Stimulated activated CD8-positive, alpha-beta memory T cell treated with anti-CD3 and anti-CD28 coated beads, Interleukin-12 subunit alpha, Interleukin-12 subunit beta, amount 100 ng/mL, for 24 hours (primary cell): ENCODE data around the gene HNRNPL.
"Not testable (repeated sequence)": the region's sequence is repeated elsewhere in the genome, so short reads cannot be mapped to it uniquely, and the experiment has no call there.

Source experiments
- DNase-seq: peaks from one replicate; pipeline ENCODE4 v3.0.0-alpha.2; 2020; ENCODE audit errors: extremely low read depth

HNRNPL gene

GRCh38 chr19:38869836-38870607 lies 20.2 kb upstream of the HNRNPL start:
- DNase-seq: peak; percentile 74

- DNase-seq: no peak
Measured at GRCh38 chr19:38869160-38869835, 19.5 kb upstream of the HNRNPL start.

GRCh38 chr19:38868551-38868950 lies 18.8 kb upstream of the HNRNPL start:
- DNase-seq: no peak

DNA sequence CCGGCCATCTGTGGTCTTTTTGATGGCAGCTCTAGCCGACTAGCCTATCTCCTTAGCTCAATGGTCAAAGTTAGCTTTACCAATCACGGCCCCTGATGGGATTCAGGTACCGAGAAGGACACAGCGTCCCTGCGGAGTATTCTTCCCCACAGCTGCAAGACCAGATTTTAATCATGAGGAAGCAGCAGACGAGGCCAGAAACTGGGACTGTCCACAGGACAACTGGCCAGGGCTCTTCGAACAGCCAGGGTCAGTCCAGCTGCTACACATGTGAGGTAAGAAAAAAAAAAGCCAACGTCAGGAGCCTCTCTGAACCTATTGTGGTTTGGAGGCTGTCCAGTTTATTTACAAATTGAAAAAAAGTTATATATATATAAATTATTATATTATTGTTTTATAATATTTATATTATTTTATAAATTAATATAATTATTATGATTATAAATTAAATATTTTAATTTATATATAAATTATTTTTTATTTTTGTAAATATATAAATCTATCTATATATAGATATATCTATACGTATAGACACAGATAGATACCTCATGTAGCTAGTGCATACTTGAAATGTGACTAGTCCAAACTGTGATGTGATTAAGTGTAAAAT lies 17.5 kb upstream of the HNRNPL start:
- DNase-seq: no peak

DNA sequence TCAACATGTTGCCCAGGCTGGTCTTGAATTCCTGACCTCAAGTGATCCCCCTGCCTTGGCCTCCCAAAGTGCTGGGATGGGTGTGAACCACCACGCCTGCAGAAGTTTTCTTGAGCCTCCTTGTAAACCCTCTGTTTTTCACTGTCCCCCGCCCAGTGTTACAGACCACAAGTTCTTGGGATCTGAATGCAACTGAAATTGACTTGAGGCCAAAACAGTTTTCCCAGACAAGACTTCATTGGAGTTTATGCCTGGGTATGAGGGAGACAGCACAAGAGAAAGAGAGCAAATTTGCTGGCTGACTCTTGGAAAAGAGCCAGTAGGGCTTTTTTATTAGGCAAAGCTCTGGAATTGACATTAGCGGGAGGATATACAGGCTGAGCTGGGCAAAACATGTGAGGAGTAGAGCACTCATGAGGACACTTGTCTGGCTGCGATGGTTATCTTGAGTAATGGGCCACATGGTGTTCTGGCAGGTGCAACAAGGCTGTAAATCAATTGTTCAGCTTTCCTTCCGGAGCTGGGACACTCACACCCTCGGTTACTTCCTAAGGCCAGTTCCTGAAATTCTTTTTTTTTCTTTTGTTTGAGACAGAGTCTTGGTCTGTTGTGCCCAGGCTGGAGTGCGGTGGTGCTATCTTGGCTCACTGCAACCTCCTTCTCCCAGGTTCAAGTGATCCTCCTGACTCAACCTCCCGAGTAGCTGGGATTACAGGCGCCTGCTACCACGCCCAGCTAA lies 12.7 kb upstream of the HNRNPL start:
- no peak for DNase-seq

DNA sequence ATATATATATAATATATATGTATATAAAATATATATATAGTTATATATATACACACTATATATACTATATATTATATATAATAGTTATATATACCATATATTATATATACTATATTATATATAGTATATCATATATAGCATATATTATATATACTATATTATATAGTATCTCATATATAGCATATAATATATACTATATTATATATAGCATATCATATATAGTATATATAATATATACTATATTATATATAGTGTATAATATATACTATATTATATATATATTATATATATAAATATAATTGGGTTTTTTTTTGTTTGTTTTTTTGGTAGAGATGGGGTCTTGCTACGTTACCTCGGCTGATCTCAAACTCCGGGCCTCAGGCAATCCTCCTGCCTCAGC lies 11.6 kb upstream of the HNRNPL start:
- no peak for DNase-seq

- not testable (repeated sequence) for DNase-seq
Measured at GRCh38 chr19:38859631-38860204, 9.9 kb upstream of the HNRNPL start.

DNA sequence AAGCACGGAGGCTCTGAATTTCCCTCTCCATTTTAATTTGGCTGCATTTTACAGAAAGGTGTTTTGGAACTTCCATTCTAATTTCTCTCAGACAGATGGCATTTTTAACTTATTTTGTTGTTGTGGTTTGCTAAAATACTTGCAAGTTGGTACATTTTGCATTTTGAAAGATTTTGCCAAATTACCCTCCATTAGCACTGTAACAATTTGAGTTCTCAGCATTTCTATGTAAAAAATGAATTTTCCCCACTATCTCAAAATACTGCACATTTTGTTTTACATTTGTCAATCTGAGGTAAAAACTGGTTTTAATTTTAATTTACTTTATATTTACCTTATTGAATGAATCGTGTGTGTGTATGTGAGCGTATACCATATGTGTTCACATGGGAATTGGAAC lies 7.0 kb upstream of the HNRNPL start:
- DNase-seq: no peak

- not testable (repeated sequence) for DNase-seq
Measured at GRCh38 chr19:38855751-38856150, 6.0 kb upstream of the HNRNPL start.

GRCh38 chr19:38854961-38855360 lies 5.2 kb upstream of the HNRNPL start:
- DNase-seq: not testable (repeated sequence)

DNA sequence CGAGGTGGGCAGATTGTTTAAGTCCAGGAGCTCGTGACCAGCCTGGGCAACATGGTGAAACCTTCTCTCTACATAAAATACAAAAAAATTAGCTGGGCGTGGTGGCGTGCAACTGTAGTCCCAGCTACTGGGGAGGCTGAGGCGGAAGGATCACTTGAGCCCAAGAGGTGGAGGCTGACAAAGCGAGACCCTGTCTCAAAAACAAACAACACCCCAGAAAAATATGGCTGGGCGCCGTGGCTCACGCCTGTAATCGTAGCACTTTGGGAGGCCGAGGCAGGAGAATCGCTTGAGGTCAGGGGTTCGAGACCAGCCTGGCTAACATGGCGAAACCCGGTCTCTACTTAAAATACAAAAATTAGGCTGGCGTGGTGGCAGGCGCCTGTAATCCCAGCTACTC lies 3.4 kb upstream of the HNRNPL start:
- no peak for DNase-seq

GRCh38 chr19:38852231-38853044 lies 2.7 kb upstream of the HNRNPL start:
- DNase-seq: no peak

DNA sequence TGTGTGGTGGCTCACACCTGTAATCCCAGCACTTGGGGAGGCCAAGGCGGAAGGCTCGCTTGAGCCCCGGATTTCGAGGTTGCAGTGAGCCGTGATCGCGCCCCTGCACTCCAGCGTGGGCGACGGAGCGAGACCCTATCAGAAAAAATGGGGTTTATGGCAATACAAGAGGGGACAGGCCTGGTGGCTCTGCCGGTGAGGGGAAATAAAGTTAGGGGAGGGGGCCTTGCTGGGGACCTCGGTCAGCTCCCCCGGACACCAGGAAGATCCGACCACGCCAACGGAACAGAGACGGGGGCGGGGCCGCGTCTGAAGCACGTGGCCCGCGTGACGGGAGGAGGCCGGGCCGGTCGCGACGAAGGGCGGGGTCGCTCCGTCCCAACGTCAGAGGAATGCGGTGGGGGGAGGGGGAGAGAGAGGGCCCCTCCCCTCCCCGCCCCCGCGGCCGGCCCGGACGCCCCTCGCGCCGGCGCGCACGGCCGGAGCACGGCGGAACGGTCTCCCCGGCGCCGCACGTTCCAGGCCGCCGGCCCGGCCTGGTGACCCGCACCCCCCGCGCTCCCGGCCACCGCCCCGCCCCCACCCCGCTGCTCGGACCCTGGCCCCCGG lies 1.9 kb upstream of the HNRNPL start:
- peak; percentile 84 for DNase-seq

DNA sequence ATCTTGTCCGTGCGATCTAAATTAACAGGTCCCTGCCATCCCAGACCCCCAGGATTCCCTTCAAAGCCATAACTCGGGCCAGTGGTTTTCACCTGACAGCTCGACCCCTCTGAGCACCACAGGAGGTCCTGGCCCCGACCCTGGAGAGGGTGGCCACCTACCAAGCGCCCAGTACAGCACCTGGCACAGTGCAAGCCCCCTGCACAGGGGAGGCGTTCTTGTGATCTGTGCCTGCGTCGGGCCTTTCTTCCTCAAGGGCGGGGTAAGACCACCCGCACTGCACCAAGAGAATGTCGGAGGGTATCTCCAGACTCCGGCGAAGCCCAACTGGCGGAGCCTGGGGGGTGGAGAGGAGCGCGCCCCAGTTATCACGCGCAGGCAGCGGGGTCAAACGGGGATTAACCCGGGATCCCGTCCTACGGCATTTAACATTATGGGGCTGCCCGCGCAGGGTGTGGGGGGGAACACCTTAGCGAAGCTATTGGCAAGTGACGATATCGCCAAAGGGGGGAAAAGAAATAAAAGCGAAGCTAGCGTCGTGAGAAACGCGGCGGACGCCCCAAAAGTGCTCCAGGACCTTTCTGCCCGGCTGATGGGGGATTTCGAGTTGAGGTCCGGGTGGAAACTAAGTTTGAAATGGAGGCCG lies 1.3 kb upstream of the HNRNPL start:
- DNase-seq: no peak

GRCh38 chr19:38850436-38850975 lies 720 bp upstream of the HNRNPL start:
- peak; percentile 95 for DNase-seq

GRCh38 chr19:38849147-38849859 lies 483 bp downstream of the HNRNPL start:
- DNase-seq: peak; percentile 99

- DNase-seq: no peak
Measured at GRCh38 chr19:38848299-38849146, 1.3 kb downstream of the HNRNPL start.

DNA sequence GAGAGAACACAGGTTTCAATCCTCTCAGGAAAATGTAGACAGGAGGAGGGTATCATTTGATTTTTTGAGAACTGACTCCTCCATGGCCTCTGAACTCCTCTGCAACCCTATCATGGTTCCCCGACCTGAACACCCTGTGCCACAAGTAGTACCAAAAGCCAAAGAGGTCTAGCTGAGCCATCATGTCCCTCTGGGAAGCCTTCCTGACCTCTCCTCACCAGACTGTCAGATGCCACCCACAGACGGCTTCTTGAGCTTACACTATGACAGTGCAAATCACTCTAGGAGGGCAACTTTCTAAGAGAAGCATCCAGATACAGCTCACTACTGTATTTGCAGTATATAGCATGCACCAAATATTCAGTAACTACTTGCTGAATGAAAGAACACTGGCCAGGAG lies 3.7 kb downstream of the HNRNPL start:
- no peak for DNase-seq
